GM12878 (cell line): ENCODE data around the gene SPINK8. TPM values are rescaled to one million over a fixed set of nuclear protein-coding genes. Genes with fewer than 3 reads are reported as not detected.

Experiments used
- ATAC-seq: fragments of 200-7000 bp; cut with Tn5 transposase; 3 replicates; pipeline ENCODE4 v1.9.1; 2020; ENCODE audit warnings: mild to moderate bottlenecking, moderate library complexity
- BruUV-seq: library from RNA; stranded (reverse); fragments of 400-500 nt; replicated peaks from 2 replicates; lab custom pipeline; 2021; lab: Mats Ljungman, UMichigan
- CTCF ChIA-PET: fragments of 300-600 bp; sonication (Branson Sonifier 250); formaldehyde crosslinking; extraction: SDS; loops from one replicate; lab custom pipeline; 2021; ENCODE audit warnings: inconsistent platforms; lab: Yijun Ruan, JAX
- POLR2A ChIA-PET: fragments of 350-600 bp; formaldehyde crosslinking; extraction: SDS; loops from one replicate; lab custom pipeline; 2021; ENCODE audit warnings: inconsistent platforms; lab: Charles Lee
- RAD21 ChIA-PET: fragments of 300-600 bp; sonication (Branson Sonifier 250); formaldehyde crosslinking; loops from one replicate; lab custom pipeline; 2023; ENCODE audit warnings: antibody characterized with exemption; ENCODE audit not compliant: unreplicated experiment; lab: Charles Lee
- SMC1A ChIA-PET: fragments of 300-600 bp; sonication (Branson Sonifier 250); formaldehyde crosslinking; loops from one replicate; lab custom pipeline; 2023; ENCODE audit not compliant: unreplicated experiment, uncharacterized antibody; lab: Charles Lee
- DNase-seq: peaks from one replicate; pipeline ENCODE4 v3.0.0-alpha.2; 2011; ENCODE audit warnings: low read depth, low spot score
- FAIRE-seq: peaks from 3 replicates; lab custom pipeline; 2011; peaks lifted over from hg19 to GRCh38; lab: Jason Lieb, UNC
- H2AFZ ChIP-seq: 2 replicates; pipeline ENCODE4 v1.6.0; 2011; ENCODE audit warnings: low read depth, low read length, control low read depth; ENCODE audit not compliant: control insufficient read depth
- H3K27ac ChIP-seq: 2 replicates; pipeline ENCODE4 v1.5.1; 2011; ENCODE audit warnings: control low read depth; ENCODE audit not compliant: control insufficient read depth, insufficient read depth
- H3K27me3 ChIP-seq, 2 experiments: replicated peaks in 1 of 2; 2 replicates each; pipeline versions ENCODE4 v1.6.0 to v1.6.1; 2011; ENCODE audit warnings: low read length in 1 of 2; ENCODE audit not compliant: control insufficient read depth in 2 of 2, insufficient read depth in 2 of 2
- H3K36me3 ChIP-seq, 2 experiments: 2 replicates each; pipeline ENCODE4 v1.5.1; 2011; ENCODE audit warnings: low read length in 1 of 2; ENCODE audit not compliant: control insufficient read depth in 2 of 2, insufficient read depth in 2 of 2
- H3K4me1 ChIP-seq: 2 replicates; pipeline ENCODE4 v1.6.1; 2011; ENCODE audit warnings: mild to moderate bottlenecking, low read length, moderate library complexity, mixed read lengths; ENCODE audit not compliant: control insufficient read depth, insufficient read depth
- H3K4me2 ChIP-seq: 2 replicates; pipeline ENCODE4 v1.6.0; 2011; ENCODE audit warnings: control low read depth; ENCODE audit not compliant: control insufficient read depth, insufficient read depth
- H3K4me3 ChIP-seq: fragments of 200-600 bp; sonication (generic); 2 replicates; pipeline ENCODE4 v1.5.1; 2016
- H3K79me2 ChIP-seq: 2 replicates; pipeline ENCODE4 v1.6.0; 2011; ENCODE audit warnings: low read length; ENCODE audit not compliant: control insufficient read depth, insufficient read depth
- H3K9ac ChIP-seq: 2 replicates; pipeline ENCODE4 v1.8.0; 2011; ENCODE audit warnings: low read length, control low read depth, mixed read lengths; ENCODE audit not compliant: control insufficient read depth, insufficient read depth
- H3K9me3 ChIP-seq: replicated peaks from 3 replicates; pipeline ENCODE4 v1.5.1; 2011; ENCODE audit warnings: mild to moderate bottlenecking, low read length; ENCODE audit not compliant: control insufficient read depth, insufficient read depth
- H4K20me1 ChIP-seq: 2 replicates; pipeline ENCODE4 v1.6.0; 2011; ENCODE audit not compliant: control insufficient read depth, insufficient read depth
- BMI1 ChIP-seq: fragments of 450-650 bp; IDR thresholded peaks from 2 replicates; pipeline ENCODE4 v1.6.1; 2016; ENCODE audit warnings: mild to moderate bottlenecking, moderate library complexity, borderline replicate concordance
- CBFB ChIP-seq: IDR thresholded peaks from 2 replicates; pipeline ENCODE4 v1.6.1; 2016; ENCODE audit warnings: antibody characterized with exemption, low read depth
- EED ChIP-seq: sonication (generic); IDR thresholded peaks from 2 replicates; pipeline ENCODE4 v1.6.1; 2016; ENCODE audit warnings: antibody characterized with exemption, low read depth
- HDAC6 ChIP-seq: fragments of 200-600 bp; sonication (generic); IDR thresholded peaks from one replicate; pipeline ENCODE4 v1.8.0; 2017; ENCODE audit warnings: antibody characterized with exemption; ENCODE audit not compliant: unreplicated experiment
- NR2F1 ChIP-seq: fragments of 450-650 bp; conservative IDR thresholded peaks from 2 replicates; pipeline ENCODE4 v1.6.1; 2017; ENCODE audit warnings: mild to moderate bottlenecking
- RUNX3 ChIP-seq: IDR thresholded peaks from 2 replicates; pipeline ENCODE4 v1.6.1; 2012; ENCODE audit warnings: low read length, inconsistent platforms
- SMC3 ChIP-seq: IDR thresholded peaks from 2 replicates; pipeline ENCODE4 v1.6.1; 2011; ENCODE audit warnings: low read length, improper control_type of control experiment, borderline replicate concordance
- SPI1 ChIP-seq: IDR thresholded peaks from 2 replicates; pipeline ENCODE4 v1.6.1; 2011; ENCODE audit warnings: low read depth, mild to moderate bottlenecking, low read length, moderate library complexity, borderline replicate concordance; ENCODE audit not compliant: insufficient read depth
- SREBF1 ChIP-seq: IDR thresholded peaks from 2 replicates; pipeline ENCODE4 v1.6.1; 2012; ENCODE audit warnings: mild to moderate bottlenecking, low read length
- TARDBP ChIP-seq: IDR thresholded peaks from 2 replicates; pipeline ENCODE4 v1.6.1; 2016; ENCODE audit warnings: borderline replicate concordance
- TBL1XR1 ChIP-seq: IDR thresholded peaks from 2 replicates; pipeline ENCODE4 v1.6.1; 2012; ENCODE audit warnings: low read depth, low read length, improper control_type of control experiment
- ZNF24 ChIP-seq: fragments of 450-650 bp; IDR thresholded peaks from 2 replicates; pipeline ENCODE4 v1.6.1; 2017; ENCODE audit warnings: antibody characterized with exemption, mild to moderate bottlenecking
- WGBS: methylation state at CpG from one replicate; pipeline ENCODE4 v1.1.6; 2016; ENCODE audit warnings: low lambda C conversion rate; ENCODE audit not compliant: insufficient replicate concordance, insufficient coverage; ENCODE audit errors: missing lambda C conversion rate; 5-methylcytosine and 5-hydroxymethylcytosine counted together
- in situ Hi-C: fragments of 300-500 bp; cut with MboI; formaldehyde crosslinking; loops from 9 replicates; pipeline ENCODE4 v1.14.3; 2018; ENCODE audit warnings: mixed read lengths
- intact Hi-C: fragments of 100-400 bp; cut with micrococcal nuclease; formaldehyde crosslinking; loops from one replicate; pipeline ENCODE4 v1.14.2; 2022; ENCODE audit not compliant: unreplicated experiment
- polyA plus RNA-seq, 11 experiments: library from polyadenylated mRNA; depleted of rRNA in 4 of 11; unstranded in 6 of 11; stranded (reverse) in 5 of 11; fragments of >200 nt; fragmentation: Nextera tagmentation in 4 of 11; fragmentation: Illumina TruSeq in 1 of 11; extraction: Ambion mirVana in 4 of 11; extraction: Trizol in 1 of 11; gene quantifications; 1 replicate in 1 of 11; 2 replicates in 10 of 11; pipeline versions ENCODE4 v1.2.1 to v1.2.3, GENCODE V29; 2011 to 2016; ENCODE audit warnings: inconsistent platforms in 2 of 11, missing spikeins in 2 of 11, low read depth in 1 of 11
- total RNA-seq, 4 experiments: library from RNA; depleted of rRNA in 3 of 4; stranded (reverse); fragments of >200 nt in 3 of 4; fragmentation: Illumina TruSeq in 1 of 4; extraction: Trizol in 1 of 4; gene quantifications; 2 replicates each; pipeline versions ENCODE4 v1.2.1 to v1.2.3, GENCODE V29; 2013 to 2021
- TF ChIP-seq, protein P1 (sequence below): IDR thresholded peaks from 2 replicates; pipeline ENCODE4 v1.6.1; 2012; ENCODE audit warnings: improper control_type of control experiment, low read depth, low read length; ENCODE audit not compliant: insufficient replicate concordance
- TF ChIP-seq, protein P2 (sequence below): fragments of 450-650 bp; formaldehyde crosslinking; IDR thresholded peaks from 2 replicates; pipeline ENCODE4 v1.5.0; 2022; ENCODE audit warnings: mild to moderate bottlenecking, missing genetic modification characterization

SPINK8 gene
- total and polyA plus RNA-seq, 10 of the 15 experiments (the other 5 are each of a cell fraction or from before 2014, with no cell fraction given) = not detected

DNA sequence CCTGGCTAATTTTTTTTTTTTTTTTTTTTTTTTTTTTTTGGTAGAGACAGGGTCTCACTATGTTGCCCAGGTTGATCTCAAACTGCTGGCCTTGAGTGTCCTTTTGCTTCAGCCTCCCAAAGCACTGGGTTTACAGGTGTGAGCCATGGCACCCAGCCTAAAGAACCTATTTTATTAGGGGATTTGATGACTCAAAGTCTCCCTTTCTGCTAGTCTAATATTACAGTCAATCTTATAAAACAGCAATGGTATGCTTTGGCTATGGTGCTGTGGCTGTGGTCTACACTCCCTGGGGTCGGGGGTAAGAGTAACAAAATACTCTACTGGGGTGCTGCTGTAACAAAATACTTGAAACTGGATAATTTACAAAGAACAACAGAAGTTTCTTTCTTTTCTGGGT is 47.8 kb downstream of the SPINK8 start:
- POLR2A ChIA-PET = no interaction called here
- H3K9me3 ChIP-seq = peaks cover 8% of the 10 kb centered on the region; the same call in 2 of the 3 replicates
- H2AFZ ChIP-seq = no peak overlapping the region
- BruUV-seq = no TSS peak
- intact Hi-C loops = no loop called here
- no peaks in the 10 kb centered on the region for H3K79me2 ChIP-seq
- no peak overlapping the region for H3K27ac ChIP-seq
- CTCF ChIA-PET = interaction anchor here (0.7 to 2.0 kb wide), 4 partner anchors 12 to 653 kb away, joined by 3 to 12 read pairs (median 6); no protein-coding TSS in a partner anchor
- 93% methylated on average over 1 of the region's 1 CpG for WGBS
- no peaks in the 10 kb centered on the region for H4K20me1 ChIP-seq
- no peaks in the 10 kb centered on the region for H3K4me1 ChIP-seq
- DNase-seq (no peak), FAIRE-seq (no peak), ATAC-seq (no peak)
- no peak overlapping the region for H3K9ac ChIP-seq
- H3K27me3 ChIP-seq = no peaks in the 10 kb centered on the region
- in situ Hi-C loops = no loop called here
- RAD21 ChIA-PET = interaction anchor here (3.8 kb wide), 1 partner anchor 150 kb away, joined by 13 read pairs; no protein-coding TSS in a partner anchor
- SMC1A ChIA-PET = interaction anchor here (1.5 kb wide), 1 partner anchor 15 kb away, joined by 6 read pairs; no protein-coding TSS in a partner anchor
- H3K4me3 ChIP-seq = no peak overlapping the region
- no peak overlapping the region for H3K4me2 ChIP-seq
- no peaks in the 10 kb centered on the region for H3K36me3 ChIP-seq
- no peak for TF ChIP-seq SMC3
- TF ChIP-seq HDAC6 = no peak
- no peak for TF ChIP-seq ZNF24
- no peak for TF ChIP-seq EED
- no peak for TF ChIP-seq TARDBP
- TF ChIP-seq TBL1XR1 = no peak
- TF ChIP-seq BMI1 = no peak
- no peak for TF ChIP-seq CBFB
- TF ChIP-seq SREBF1 = no peak
- no peak for TF ChIP-seq RUNX3
- TF ChIP-seq, protein P1, sequence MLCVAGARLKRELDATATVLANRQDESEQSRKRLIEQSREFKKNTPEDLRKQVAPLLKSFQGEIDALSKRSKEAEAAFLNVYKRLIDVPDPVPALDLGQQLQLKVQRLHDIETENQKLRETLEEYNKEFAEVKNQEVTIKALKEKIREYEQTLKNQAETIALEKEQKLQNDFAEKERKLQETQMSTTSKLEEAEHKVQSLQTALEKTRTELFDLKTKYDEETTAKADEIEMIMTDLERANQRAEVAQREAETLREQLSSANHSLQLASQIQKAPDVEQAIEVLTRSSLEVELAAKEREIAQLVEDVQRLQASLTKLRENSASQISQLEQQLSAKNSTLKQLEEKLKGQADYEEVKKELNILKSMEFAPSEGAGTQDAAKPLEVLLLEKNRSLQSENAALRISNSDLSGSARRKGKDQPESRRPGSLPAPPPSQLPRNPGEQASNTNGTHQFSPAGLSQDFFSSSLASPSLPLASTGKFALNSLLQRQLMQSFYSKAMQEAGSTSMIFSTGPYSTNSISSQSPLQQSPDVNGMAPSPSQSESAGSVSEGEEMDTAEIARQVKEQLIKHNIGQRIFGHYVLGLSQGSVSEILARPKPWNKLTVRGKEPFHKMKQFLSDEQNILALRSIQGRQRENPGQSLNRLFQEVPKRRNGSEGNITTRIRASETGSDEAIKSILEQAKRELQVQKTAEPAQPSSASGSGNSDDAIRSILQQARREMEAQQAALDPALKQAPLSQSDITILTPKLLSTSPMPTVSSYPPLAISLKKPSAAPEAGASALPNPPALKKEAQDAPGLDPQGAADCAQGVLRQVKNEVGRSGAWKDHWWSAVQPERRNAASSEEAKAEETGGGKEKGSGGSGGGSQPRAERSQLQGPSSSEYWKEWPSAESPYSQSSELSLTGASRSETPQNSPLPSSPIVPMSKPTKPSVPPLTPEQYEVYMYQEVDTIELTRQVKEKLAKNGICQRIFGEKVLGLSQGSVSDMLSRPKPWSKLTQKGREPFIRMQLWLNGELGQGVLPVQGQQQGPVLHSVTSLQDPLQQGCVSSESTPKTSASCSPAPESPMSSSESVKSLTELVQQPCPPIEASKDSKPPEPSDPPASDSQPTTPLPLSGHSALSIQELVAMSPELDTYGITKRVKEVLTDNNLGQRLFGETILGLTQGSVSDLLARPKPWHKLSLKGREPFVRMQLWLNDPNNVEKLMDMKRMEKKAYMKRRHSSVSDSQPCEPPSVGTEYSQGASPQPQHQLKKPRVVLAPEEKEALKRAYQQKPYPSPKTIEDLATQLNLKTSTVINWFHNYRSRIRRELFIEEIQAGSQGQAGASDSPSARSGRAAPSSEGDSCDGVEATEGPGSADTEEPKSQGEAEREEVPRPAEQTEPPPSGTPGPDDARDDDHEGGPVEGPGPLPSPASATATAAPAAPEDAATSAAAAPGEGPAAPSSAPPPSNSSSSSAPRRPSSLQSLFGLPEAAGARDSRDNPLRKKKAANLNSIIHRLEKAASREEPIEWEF = no peak
- no peak for TF ChIP-seq NR2F1
- TF ChIP-seq SPI1 = no peak
- TF ChIP-seq, protein P2, sequence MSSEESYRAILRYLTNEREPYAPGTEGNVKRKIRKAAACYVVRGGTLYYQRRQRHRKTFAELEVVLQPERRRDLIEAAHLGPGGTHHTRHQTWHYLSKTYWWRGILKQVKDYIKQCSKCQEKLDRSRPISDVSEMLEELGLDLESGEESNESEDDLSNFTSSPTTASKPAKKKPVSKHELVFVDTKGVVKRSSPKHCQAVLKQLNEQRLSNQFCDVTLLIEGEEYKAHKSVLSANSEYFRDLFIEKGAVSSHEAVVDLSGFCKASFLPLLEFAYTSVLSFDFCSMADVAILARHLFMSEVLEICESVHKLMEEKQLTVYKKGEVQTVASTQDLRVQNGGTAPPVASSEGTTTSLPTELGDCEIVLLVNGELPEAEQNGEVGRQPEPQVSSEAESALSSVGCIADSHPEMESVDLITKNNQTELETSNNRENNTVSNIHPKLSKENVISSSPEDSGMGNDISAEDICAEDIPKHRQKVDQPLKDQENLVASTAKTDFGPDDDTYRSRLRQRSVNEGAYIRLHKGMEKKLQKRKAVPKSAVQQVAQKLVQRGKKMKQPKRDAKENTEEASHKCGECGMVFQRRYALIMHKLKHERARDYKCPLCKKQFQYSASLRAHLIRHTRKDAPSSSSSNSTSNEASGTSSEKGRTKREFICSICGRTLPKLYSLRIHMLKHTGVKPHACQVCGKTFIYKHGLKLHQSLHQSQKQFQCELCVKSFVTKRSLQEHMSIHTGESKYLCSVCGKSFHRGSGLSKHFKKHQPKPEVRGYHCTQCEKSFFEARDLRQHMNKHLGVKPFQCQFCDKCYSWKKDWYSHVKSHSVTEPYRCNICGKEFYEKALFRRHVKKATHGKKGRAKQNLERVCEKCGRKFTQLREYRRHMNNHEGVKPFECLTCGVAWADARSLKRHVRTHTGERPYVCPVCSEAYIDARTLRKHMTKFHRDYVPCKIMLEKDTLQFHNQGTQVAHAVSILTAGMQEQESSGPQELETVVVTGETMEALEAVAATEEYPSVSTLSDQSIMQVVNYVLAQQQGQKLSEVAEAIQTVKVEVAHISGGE (CRISPR knock-in tag) = no peak
